KBM-7 (cell line): ENCODE data around the gene CHMP4A.

Experiments
- DNase-seq: peaks from one replicate; pipeline ENCODE4 v3.0.0-alpha.2; 2015
- in situ Hi-C: fragments of 300-500 bp; cut with MboI; formaldehyde crosslinking; loops from 2 replicates; pipeline ENCODE4 v1.14.3; 2020; ENCODE audit warnings: low sequenced_read_pairs, low pct_unique_long_range_greater_than_20kb, mixed read lengths

Gene CHMP4A

DNA sequence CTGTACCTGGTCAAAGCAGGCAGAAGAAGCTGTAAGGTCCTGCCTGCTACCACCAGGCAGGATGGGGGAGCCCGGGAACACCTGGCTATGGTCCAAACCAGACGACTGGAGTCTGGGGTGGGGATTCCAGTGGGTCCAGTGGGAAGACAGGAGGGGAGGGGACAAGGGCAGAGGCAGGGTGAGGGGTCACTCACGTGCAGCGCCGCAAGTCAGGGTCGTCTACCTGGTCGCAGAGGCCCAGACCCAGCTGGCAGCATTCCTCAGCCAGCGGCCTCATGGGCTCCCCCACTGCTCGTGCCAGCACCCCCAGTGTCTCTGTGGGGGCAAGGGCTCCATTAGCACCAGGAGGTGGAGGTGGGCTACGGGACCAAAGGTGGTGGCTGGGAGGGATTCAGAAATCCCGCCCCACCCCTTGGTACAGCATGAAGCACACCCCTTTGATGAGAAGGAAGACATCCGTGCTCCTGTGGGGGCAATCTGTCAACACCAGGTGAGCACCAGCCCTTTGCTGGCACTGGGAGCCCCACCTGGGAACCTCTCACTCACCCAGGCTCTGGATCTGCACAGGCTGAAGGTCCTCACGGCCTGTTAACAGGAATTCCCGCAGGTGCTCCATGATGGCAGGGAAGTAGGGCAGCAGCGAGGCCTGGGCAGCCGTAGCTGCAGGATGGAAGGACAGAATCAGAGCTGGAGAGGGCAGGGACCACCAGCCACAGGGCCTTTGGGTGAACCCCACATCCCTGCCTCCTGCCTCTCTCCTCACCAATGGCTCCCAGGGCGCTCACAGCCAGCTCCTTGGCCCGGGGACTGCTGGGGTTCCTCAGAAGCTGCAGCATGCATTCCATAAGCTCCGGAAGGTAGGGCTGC lies 29.0 kb downstream of the CHMP4A start:
- in situ Hi-C loops: no loop called here
- DNase-seq: no peak

DNA sequence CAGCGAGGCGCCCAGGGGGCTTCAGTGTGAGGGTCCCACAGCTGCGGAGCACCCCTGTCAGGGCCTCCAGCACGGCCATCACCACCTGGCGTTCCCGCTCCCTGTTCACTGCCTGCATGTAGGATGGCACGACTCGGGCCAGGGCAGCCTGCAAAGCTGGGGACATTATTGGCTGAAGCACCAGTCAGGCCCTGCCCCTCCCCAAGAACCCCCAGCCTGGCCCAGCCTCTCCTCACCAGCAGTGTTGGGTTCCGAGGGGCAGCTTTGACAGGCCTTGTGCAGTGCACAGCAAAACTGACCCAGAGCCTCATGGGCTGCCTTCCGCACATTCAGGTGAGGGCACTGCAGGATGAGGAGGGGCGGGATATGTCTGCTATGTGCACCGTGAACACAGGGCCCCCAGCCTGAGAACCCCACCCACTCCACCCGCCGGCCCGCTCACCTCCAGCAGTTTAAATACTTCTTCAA lies 30.2 kb downstream of the CHMP4A start:
- DNase-seq: no peak
- in situ Hi-C loops: no loop called here

DNA sequence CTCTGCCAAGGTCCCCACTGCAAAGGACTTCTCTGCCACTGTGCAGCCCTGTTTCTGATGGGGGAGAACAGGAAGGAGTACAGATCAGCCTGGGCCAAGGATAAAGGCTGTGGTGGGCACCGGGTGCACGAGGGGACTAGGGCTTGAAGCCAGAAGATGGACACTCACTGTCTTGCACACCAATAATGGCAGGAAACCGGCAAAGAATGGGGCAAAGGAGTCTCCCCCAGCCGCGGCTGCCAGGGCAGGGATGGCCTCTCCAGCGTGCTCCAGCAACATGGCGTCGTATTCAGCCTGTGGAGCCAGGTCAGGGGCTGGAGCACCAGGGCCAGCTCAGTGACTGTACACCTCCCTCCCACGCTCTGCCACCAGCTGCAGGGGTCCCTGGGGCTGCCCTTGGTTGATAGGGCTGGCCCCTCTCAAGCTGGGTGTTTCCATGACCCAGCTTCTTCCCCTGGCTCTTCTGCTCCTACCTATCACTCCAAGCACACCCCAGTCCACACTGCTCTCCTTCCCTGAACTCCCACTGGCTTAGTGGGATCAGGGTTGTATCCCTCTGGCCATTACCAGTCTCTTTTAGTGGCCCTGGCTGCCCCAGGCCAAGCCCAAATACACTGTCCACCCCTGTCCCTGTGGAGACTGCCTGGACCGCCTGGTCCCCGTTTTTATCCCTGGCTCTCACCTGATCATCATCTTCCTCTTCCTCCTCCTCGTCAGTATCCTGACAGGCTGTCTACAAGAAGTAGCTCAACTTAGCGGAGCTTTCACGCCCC lies 31.0 kb downstream of the CHMP4A start:
- DNase-seq: no peak
- in situ Hi-C loops: no loop called here

DNA sequence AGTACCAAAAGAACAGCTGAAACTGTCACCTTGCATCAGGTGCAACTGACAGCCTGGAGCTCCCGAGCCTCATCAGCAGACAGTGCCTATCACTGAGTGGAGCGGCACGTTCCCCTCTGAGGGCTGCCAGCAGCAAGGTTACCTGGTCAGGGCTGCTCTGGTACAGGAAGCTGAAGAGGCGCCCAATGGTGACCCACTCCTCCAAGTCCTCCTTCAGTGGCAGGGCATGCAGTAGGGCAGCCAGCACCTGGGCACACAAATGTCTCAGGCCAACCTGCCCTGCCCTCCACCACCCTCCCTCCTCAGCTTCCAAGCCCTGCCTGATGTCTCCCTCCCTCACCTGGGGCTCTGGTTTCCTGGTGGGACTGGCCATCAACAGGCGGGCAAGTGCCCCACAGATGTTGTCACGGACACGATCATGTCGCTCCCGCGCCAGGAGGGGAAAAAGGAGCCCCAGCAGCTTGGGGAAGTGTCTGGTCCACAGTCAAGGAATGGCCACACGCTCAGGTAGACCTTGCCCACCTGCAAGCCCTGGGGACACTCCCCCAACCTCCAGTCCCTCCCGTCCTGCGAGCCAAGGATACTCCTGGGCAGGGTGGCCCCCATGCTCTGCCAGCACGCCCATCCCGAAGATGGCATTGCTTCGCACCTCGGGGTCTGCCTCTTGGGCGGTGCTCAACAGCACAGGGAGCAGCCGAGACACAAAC lies 31.8 kb downstream of the CHMP4A start:
- no peak for DNase-seq
- in situ Hi-C loops: no loop called here

DNA sequence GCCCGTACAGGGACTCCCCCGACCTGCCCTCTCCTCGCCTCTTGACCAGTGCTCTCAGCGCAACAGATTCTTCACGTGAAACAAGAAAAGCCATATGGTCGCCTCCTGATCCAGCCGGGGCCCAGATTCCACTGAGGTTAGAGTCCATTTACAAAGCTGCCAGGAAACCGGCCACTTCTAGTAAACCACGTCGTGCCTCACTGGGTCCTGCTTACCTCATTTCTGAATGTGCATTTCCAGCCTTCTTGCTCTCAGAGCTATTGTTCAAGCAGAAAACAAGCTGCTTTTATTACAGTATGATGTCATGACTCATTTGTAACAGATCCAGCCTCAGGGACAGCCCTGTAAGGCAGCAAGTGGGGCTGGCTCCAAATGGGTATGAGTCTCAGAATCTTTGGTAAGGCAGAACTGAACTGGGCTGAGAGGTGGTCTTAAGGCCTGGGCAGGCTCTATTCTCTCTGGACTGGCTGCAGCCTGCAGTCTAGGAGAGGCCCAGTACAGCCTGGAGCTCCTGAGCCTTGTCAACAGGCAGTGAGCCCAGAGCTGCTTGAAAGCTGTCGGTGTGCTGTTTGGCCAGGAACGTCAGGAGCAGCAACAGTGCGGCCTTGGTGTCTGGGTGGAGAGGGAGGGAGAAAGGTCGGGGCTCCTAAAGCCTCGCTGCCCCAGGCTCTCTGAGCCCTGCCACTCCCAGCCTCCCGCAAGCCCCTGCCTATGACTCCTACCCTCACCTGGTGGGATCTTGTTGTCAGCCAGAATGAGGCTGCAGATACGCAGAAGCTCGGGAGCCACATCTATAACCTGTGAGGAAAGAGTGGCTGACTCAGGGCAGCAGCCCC lies 33.1 kb downstream of the CHMP4A start:
- DNase-seq: no peak

DNA sequence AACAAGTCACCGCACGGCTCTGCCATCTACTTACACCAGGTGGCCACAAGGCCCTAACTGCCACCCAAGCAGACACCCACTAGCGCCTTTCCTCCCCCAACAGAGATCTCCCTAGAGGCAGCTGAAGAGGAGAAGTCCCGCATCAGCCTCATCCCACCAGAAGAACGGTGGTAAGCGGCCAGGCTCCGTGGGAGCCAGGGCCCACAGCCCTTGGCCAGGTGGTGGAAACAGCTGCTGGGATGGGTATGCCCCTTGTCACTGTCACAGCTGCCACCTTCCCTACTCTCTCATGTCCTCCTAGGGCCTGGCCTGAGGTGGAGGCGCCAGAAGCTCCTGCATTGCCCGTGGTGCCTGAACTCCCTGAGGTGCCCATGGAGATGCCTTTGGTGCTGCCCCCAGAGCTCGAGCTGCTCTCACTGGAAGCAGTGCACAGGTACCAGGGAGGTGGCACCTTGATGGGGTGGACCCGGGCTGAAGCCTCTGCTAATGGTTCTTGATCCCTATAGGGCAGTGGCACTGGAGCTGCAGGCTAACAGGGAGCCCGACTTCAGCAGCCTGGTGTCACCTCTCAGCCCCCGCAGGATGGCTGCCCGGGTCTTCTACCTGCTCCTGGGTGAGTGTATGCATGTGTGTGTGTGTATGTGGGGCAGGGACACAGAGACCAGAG lies 33.9 kb downstream of the CHMP4A start:
- in situ Hi-C loops: no loop called here
- no peak for DNase-seq

More for the DNA sequence above, 33.1 kb downstream of the CHMP4A start:
- in situ Hi-C loops: no loop called here

DNA sequence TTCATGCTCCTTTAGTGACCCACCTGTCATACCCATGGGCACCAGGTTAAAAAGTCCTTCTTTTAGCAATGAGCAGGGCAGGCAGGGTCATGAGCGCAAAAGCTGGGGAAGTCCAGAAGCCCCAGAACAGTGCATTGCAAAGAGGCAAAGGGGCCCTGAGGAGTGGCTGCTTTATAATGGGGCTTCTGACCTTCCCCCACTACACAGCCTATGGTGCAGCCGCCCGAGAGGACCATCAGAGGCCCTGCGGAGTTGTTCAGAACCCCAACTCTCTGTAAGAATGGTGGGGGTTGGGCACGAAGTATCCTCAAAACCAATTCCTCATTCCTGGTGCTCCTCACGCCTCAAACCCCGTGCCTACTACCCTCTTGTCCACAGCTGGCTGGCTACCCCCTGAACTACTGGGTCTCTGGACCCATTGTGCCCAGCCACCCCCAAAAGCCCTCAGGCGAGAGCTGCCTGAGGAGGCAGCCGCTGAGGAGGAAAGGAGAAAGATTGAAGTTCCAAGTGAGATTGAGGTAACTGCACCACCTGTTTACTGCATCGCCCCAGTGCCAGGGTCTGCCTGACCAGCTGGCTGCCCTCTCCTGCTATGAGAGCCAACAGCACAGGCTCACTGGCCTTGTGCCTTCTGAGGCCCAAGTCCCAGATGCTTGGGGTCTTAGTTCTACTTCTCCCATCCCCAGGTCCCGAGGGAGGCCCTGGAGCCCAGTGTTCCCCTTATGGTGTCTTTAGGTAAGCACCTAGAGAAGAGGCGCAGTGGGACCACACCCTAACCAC lies 34.7 kb downstream of the CHMP4A start:
- no peak for DNase-seq
- in situ Hi-C loops: no loop called here

DNA sequence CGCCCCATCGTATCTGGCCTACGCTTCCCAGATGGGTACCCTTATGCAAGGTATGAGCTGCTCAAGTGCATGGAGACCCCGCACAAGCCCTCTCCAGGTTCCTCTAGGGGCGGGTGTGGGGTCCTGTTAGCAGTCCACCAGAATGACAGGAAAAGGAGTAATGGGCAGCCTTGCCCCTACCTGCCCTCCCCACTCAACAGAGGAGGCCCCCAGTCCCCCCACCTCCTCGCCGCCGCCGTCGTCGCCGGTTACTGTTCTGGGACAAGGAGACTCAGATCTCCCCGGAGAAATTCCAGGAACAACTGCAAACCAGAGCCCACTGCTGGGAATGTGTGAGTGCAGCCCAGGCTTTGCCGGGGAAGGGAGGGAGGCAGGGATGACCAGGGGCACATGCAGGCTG lies 35.4 kb downstream of the CHMP4A start:
- in situ Hi-C loops: no loop called here

DNA sequence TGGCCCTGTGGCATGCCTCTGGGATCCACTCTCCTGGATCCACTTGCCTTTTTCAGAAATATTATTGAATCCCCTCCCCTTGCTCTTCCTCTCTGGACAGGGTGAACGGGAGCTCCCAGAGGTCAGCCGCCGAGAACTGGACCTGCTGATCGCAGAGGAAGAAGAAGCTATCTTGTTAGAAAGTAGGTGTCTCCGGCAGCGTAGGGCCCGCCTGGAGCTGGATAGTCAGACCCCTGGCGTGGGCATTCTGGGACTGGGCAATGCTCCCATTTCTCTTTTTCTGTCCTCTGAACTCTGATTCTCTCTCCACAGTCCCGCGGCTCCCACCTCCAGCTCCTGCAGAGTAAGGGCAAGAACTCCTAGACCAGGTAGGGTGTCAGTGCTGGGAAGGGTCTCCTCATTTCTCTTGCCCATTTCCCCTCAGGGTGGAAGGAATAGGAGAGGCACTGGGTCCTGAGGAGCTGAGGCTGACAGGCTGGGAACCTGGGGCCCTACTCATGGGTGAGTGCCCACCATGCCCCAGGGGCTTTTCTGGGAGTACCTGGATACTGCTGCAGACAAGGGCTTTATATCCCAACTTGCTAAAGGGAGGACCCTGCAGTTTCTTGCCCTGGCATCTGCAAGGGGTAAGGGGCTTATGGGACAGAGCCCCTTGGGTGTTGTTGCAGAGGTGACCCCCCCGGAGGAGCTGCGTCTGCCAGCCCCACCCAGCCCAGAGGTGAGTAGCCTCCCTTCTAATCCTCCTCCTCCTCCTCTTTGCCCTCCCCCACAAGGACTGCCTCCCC lies 36.1 kb downstream of the CHMP4A start:
- no peak for DNase-seq
- in situ Hi-C loops: no loop called here

More for the DNA sequence above, 35.4 kb downstream of the CHMP4A start:
- no peak for DNase-seq

DNA sequence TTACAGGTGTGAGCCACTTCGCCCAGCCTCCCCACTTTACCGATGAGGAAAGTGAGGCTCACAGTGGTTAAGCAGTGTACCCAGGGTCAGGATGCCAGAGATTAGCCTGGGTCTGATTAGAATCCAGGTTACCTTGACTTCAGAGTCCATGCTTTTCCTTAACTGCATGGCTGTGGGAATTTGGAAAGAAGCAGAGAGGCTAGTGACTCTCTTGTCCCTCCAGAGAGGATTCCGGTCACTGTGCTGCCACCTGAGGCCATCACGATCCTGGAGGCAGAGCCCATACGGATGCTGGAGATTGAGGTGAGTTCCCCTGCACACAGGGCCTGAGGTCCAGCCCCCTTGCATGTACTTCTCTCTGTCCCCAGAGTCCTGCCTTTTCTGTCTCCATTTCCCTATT lies 36.7 kb downstream of the CHMP4A start:
- no peak for DNase-seq
- in situ Hi-C loops: no loop called here

DNA sequence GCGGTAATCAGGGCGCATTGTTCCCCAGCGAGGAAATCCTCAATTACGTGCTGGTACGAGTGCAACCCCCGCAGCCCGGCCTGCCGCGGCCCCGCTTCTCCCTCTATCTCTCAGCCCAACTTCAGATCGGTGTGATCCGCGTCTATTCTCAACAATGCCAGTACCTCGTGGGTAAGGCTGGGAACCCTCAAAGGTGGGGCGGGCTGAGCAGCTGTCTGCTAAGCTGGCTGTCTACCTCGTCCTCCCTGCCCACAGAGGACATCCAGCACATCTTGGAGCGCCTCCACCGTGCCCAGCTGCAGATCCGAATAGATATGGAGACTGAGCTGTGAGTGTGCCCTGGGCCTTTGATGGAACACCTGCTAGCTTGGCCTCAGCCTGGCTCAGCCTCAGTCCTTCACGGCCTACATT lies 40.4 kb downstream of the CHMP4A start:
- in situ Hi-C loops: no loop called here

DNA sequence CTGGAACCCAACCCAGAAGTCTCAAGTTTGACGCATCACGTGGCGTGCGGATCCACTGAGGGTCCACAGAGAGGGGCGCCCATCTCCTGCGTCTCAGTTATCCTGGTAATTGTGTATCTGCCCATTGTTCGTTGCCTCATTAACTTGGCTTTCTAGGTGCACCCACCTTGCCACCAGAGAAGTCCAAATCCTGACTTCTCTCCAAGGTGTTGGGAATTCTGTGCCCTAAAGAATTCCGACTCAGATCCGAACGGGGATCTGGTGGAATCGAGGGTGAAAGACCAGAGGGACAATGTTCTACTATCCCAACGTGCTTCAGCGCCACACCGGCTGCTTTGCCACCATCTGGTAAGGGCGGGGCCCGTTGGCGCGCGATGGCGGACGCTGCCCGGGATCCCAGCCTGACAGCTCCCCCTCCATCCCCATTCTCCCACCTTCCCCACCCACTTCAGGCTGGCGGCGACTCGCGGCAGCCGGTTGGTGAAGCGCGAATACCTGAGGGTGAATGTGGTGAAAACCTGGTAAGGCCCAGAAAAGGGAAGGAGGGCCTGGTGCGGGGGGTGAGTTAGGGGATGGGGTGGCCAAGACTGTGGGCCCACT lies 40.9 kb downstream of the CHMP4A start:
- DNase-seq: no peak
- in situ Hi-C loops: no loop called here

More for the DNA sequence above, 40.4 kb downstream of the CHMP4A start:
- no peak for DNase-seq

DNA sequence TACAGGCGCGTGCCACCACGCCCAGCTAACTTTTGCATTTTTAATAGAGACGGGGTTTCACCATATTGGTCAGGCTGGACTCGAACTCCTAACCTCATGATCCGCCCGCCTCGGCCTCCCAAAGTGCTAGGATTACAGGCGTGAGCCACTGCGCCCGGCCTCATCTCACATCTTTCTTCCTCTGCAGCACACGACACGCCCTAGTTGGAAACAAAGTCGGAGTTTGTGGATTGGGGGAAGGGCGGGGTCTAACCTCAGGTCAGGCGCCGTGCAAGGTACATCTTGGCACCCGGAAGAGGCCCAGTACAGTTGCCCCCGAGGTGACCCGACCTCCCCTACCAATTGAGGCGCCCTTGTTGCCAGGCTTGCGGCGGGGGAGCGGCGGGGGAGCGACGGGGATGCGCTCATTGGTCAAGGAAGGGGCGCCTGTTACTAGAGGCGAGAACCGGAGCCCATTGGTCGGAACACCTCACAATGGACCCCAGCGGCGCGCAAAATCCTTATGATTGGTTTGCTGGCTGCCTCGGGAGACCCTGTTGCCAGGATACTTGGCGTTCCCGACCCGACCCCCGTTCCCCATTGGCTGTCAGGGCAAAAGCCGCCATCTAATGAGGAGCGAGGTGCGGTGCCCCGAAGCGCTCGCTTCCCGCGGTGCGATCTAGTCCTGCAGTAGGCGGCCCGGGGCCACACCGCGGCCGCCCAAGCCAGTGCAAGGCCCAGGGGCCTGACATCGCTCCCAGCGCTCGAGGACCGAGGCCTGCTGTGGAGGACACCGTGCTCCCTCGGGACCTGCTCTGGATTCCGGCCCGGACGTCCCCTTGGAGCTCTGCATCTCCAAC lies 41.6 kb downstream of the CHMP4A start, which contains the start of gene REC8:
REC8 (plus strand) TSS at position 659 of the 839 bp plus-strand sequence. CDS start 473 bp downstream, outside the sequence.
- no peak for DNase-seq
- in situ Hi-C loops: no loop called here

DNA sequence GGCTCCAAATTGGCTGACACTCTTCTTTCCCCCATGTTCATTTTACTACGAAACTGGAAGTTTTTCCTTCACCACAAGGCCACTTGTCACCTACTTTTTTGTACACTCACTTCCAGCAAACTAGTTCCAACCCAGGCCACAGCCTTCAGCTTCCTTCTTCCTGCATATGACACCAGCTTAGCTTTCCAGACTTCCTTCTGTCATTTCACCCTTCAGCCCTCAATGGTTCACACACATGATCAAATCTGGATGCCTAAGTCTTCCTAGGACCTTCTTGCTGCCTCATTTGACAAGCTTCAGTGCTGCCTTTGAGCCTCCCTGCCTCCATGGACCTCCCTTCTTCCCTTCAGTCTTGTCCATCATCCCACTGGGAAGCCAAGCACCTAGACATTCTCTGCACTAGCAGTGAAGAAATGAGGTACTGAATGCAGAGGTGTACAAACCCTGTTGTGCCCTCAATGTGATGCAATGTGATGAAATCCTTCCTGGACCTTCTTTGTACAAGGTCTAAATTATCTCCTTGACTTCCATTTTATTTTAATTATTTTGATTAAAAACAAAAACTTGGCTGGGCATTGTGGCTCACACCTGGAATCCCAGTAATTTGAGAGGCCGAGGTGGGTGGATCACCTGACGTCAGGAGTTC lies 45.7 kb downstream of the CHMP4A start:
- in situ Hi-C loops: no loop called here
- DNase-seq: no peak

DNA sequence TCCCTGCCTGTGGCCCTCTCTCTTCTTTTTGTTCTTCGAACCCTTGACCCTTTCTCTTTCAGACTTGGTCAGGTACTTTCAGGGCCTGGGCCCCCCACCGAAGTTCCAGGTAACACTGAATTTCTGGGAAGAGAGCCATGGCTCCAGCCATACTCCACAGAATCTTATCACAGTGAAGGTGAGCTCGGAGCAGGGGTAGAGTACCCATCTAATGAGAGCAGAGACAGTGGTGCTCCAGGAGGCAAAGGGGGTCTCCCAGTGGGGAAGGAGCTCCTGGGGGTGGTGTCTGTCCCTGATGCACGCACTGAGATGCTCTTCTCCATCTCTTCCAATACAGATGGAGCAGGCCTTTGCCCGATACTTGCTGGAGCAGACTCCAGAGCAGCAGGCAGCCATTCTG lies 47.5 kb downstream of the CHMP4A start:
- no peak for DNase-seq
- in situ Hi-C loops: no loop called here
